ENCODE results near the gene KCNIP4. TPM values are rescaled to one million over a fixed set of nuclear protein-coding genes. Genes with fewer than 3 reads are reported as not detected.

KCNIP4 gene
- total and polyA plus RNA-seq, 11 donors, result 0.19 TPM; not detected in 10

DNA sequence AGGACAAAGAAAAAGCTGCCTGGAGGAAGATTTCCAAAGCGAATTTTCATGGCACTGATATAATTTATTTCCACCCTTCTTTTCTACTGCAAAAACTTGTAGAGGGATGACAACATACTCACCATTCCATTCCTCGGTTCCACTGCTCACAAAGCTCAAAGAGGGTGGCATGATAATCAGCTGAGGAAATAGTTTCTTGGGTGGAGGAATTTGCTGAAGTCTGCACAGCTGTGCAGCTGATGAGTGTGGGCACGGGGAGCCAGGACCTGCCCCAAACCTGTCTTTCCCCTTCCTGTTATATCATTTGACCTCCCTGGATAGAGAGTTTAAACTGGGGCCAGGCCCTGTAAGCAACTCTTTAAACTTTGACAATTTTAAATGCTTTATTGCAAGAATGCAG lies 1087.7 kb downstream of the KCNIP4 start:
- Histone ChIP-seq H3K36me3 (no peaks in the 10 kb centered on the region), H3K4me3 (no peak overlapping the region), H3K4me1 (no peaks in the 10 kb centered on the region), H3K27me3 (no peaks in the 10 kb centered on the region), H3K27ac (no peak overlapping the region), H3K9me3 (no peaks in the 10 kb centered on the region)
- ATAC-seq (no peak), DNase-seq (no peak)
- WGBS, 4 donors, result 48 to 62% (median 57%) methylated on average over 3 of the region's 3 CpGs
- TF ChIP-seq, protein P1, sequence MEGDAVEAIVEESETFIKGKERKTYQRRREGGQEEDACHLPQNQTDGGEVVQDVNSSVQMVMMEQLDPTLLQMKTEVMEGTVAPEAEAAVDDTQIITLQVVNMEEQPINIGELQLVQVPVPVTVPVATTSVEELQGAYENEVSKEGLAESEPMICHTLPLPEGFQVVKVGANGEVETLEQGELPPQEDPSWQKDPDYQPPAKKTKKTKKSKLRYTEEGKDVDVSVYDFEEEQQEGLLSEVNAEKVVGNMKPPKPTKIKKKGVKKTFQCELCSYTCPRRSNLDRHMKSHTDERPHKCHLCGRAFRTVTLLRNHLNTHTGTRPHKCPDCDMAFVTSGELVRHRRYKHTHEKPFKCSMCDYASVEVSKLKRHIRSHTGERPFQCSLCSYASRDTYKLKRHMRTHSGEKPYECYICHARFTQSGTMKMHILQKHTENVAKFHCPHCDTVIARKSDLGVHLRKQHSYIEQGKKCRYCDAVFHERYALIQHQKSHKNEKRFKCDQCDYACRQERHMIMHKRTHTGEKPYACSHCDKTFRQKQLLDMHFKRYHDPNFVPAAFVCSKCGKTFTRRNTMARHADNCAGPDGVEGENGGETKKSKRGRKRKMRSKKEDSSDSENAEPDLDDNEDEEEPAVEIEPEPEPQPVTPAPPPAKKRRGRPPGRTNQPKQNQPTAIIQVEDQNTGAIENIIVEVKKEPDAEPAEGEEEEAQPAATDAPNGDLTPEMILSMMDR (IDR thresholded peaks at IDR 0.05), result no peak
- TF ChIP-seq POLR2A (IDR thresholded peaks at IDR 0.05), result no peak
- intact Hi-C loops (cut with DNase I), result no loop called here

DNA sequence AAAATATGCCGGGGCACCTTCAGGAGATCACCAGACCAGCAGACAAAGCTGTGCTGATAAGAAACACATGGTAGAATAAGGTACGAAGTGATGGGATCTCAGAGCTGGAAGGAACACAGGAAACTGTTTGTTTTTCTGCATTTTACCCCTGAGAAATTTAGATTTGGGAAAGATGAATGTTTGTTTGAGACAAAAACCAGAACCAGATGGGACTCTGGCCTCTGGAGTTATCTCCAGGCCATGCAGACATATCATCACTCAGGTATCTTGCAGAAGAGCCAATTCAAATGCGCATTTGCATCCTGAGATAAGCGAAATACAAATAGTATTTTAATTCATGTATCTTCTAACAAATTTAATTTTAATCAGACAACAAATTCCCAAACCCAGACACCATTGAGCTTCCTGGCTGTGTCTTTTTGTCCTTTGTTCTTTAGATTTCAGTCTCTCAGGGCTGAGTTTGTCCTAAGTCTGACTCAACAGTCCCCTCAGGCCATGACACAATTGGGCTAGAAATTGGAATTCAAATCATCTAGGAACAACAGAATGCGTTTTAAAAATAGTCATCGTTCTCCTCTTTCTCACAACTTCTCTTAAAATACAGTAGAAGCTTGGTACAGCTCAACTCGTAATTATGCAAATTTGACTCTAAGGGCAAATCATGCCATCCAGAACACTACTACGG lies 1089.3 kb downstream of the KCNIP4 start:
- Histone ChIP-seq H3K4me1 (no peaks in the 10 kb centered on the region), H3K27ac (no peak overlapping the region), H3K27me3 (no peaks in the 10 kb centered on the region), H3K36me3 (no peaks in the 10 kb centered on the region), H3K4me3 (no peak overlapping the region), H3K9me3 (peaks cover 0 to under 1% (median 0%) of the 10 kb centered on the region in 12 donors)
- TF ChIP-seq POLR2A (IDR thresholded peaks at IDR 0.05), result no peak
- TF ChIP-seq, protein P1 (IDR thresholded peaks at IDR 0.05), result no peak
- DNase-seq (no peak), ATAC-seq (no peak)
- 66 to 73% (median 70%) methylated on average over 8 of the region's 8 CpGs for WGBS, 4 donors
- intact Hi-C loops (cut with DNase I), result no loop called here

DNA sequence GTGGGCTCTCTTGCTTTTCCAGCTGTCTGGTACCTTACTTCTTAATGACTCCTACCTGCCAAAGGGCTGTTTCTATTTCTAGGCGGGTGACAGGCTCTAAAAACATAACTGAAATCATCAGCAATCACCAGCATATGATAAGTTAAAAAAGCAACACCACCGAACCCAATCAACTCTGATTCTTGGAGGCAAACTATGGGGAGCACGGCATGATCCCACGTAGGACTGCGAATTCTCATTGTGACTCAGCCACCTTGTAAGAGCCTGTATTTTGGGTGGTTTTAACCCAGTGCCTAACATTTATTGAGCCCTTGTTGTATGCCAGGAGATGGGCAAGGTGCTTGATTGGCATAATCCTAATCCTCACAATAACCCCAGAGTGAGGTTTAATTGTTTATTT lies 1091.5 kb downstream of the KCNIP4 start:
- Histone ChIP-seq H3K27ac (no peak overlapping the region), H3K36me3 (no peaks in the 10 kb centered on the region), H3K27me3 (no peaks in the 10 kb centered on the region), H3K4me3 (no peak overlapping the region), H3K4me1 (no peaks in the 10 kb centered on the region), H3K9me3 (peaks cover 0 to 18% (median 0%) of the 10 kb centered on the region in 12 donors)
- ATAC-seq, result no peak
- intact Hi-C loops (cut with DNase I), result no loop called here
- DNase-seq, result no peak
- TF ChIP-seq, protein P1 (IDR thresholded peaks at IDR 0.05), result no peak
- 71 to 75% (median 75%) methylated on average over 5 of the region's 5 CpGs for WGBS, 4 donors

DNA sequence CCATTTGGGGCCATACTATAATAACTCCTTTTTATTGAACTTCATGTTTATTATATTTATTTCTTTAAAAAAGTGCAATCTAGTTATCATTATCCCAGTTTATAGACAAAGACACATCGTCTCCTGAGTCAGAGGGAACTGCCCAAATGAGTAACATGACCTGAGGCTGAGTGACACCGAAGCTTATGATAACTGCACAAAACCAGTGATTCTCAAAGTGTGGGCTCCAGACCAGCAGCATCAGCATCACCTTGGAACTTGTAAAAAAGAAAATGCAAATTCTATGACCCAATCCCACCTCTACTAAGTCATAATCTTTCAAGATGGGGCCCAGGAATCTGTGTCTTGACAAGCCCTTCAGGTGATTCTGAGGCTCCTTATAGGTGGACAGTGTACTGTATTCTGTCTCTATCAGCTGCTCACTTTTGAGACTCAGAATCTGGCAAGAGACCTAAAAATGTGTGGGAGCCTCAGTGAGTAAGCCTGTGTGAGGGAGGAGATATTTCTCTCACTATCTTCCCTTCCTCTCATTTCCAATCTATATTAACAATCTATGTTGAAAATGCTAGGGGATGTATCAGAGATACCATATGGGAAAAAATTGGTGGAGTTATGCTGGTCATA lies 1101.3 kb downstream of the KCNIP4 start:
- 25 to 75% (median 36%) methylated on average over 2 of the region's 2 CpGs for WGBS, 4 donors
- H3K4me1 ChIP-seq, result no peaks in the 10 kb centered on the region
- DNase-seq, result no peak
- TF ChIP-seq, protein P1 (IDR thresholded peaks at IDR 0.05), result no peak
- TF ChIP-seq POLR2A (IDR thresholded peaks at IDR 0.05), result no peak
- H3K9me3 ChIP-seq, result peaks cover 0 to 10% (median 0%) of the 10 kb centered on the region in 12 donors
- intact Hi-C loops (cut with DNase I), result no loop called here
- H3K36me3 ChIP-seq, result no peaks in the 10 kb centered on the region
- no peak overlapping the region for H3K4me3 ChIP-seq
- no peak overlapping the region for H3K27ac ChIP-seq
- H3K27me3 ChIP-seq, result no peaks in the 10 kb centered on the region
- ATAC-seq, result no peak

All from heart left ventricle (tissue), 16 donors.